ENCODE data around the gene CEND1. TPM values are rescaled to one million over a fixed set of nuclear protein-coding genes. Genes with fewer than 3 reads are reported as not detected.

CEND1 gene
- polyA plus RNA-seq, 1 donor from 2014 or later, result 11.8 TPM

- H3K27me3 ChIP-seq (ENCODE audit: insufficient read depth, low read depth, low read length), result no peaks in the 10 kb centered on the region
- no peak overlapping the region for H3K4me3 ChIP-seq (ENCODE audit: low read length)
- H3K9me2 ChIP-seq (ENCODE audit: insufficient read depth, low read length), result no peaks in the 10 kb centered on the region
- H3K9me3 ChIP-seq (ENCODE audit: low read length), result no peaks in the 10 kb centered on the region
- no peaks in the 10 kb centered on the region for H3K36me3 ChIP-seq (ENCODE audit: insufficient read depth, low read length)
- no peaks in the 10 kb centered on the region for H3K79me2 ChIP-seq (replicated peaks; ENCODE audit: insufficient read depth, low read length)
- H3K27ac ChIP-seq (ENCODE audit: low read length), result no peak overlapping the region
- no peak overlapping the region for H3K9ac ChIP-seq (ENCODE audit: low read length)
- H4K20me1 ChIP-seq (ENCODE audit: insufficient read depth), result no peaks in the 10 kb centered on the region
- no peak overlapping the region for H3K4me2 ChIP-seq (ENCODE audit: low read length)
- H2AFZ ChIP-seq (ENCODE audit: low read depth, low read length), result no peak overlapping the region
- no peaks in the 10 kb centered on the region for H3F3A ChIP-seq (ENCODE audit: insufficient read depth, low read length, poor library complexity, severe bottlenecking)
- TF ChIP-seq EP300 (conservative IDR thresholded peaks at IDR 0.05; ENCODE audit: poor library complexity, severe bottlenecking), result no peak
- TF ChIP-seq REST (IDR thresholded peaks at IDR 0.05; ENCODE audit: borderline replicate concordance), result no peak
- TF ChIP-seq RAD21 (conservative IDR thresholded peaks at IDR 0.05), result no peak
- no peak for TF ChIP-seq MXI1 (conservative IDR thresholded peaks at IDR 0.05; ENCODE audit: poor library complexity, severe bottlenecking)
- TF ChIP-seq CTCF (IDR thresholded peaks at IDR 0.05; ENCODE audit: poor library complexity, severe bottlenecking), result no peak
- TF ChIP-seq SMC3 (conservative IDR thresholded peaks at IDR 0.05; ENCODE audit: poor library complexity), result no peak
- TF ChIP-seq EZH2 (IDR thresholded peaks at IDR 0.05; ENCODE audit: borderline replicate concordance, insufficient read depth, low read length, poor library complexity, severe bottlenecking), result no peak
- no peak for TF ChIP-seq TAF1 (IDR thresholded peaks at IDR 0.05; ENCODE audit: low read depth)
- no peak for TF ChIP-seq POLR2AphosphoS5 (IDR thresholded peaks at IDR 0.05)
Measured at GRCh38 chr11:766936-767210, 23.0 kb downstream of the CEND1 start.

- Histone ChIP-seq H3K27me3 (ENCODE audit: insufficient read depth, low read depth, low read length) (no peaks in the 10 kb centered on the region), H3K4me2 (ENCODE audit: low read length) (no peak overlapping the region), H3K9me2 (ENCODE audit: insufficient read depth, low read length) (no peaks in the 10 kb centered on the region), H3K36me3 (ENCODE audit: insufficient read depth, low read length) (no peaks in the 10 kb centered on the region), H3F3A (ENCODE audit: insufficient read depth, low read length, poor library complexity, severe bottlenecking) (no peaks in the 10 kb centered on the region), H3K9me3 (ENCODE audit: low read length) (no peaks in the 10 kb centered on the region), H3K27ac (ENCODE audit: low read length) (no peak overlapping the region), H3K9ac (ENCODE audit: low read length) (no peak overlapping the region), H4K20me1 (ENCODE audit: insufficient read depth) (no peaks in the 10 kb centered on the region), H3K79me2 (replicated peaks; ENCODE audit: insufficient read depth, low read length) (no peaks in the 10 kb centered on the region), H3K4me3 (ENCODE audit: low read length) (no peak overlapping the region), H2AFZ (ENCODE audit: low read depth, low read length) (no peak overlapping the region)
- no peak for TF ChIP-seq CTCF (IDR thresholded peaks at IDR 0.05; ENCODE audit: poor library complexity, severe bottlenecking)
Measured at GRCh38 chr11:766106-766935, 23.6 kb downstream of the CEND1 start.
